Rectal smooth muscle tissue (tissue), 1 donor: ENCODE results near the gene PNPLA7.

Source experiments
- H3K27ac ChIP-seq: one replicate; pipeline ENCODE4 v1.7.0; 2013; ENCODE audit warnings: low read depth, low read length, inconsistent platforms
- H3K27me3 ChIP-seq: one replicate; pipeline ENCODE4 v1.7.0; 2013; ENCODE audit warnings: low read length; ENCODE audit not compliant: control insufficient read depth, insufficient read depth
- H3K36me3 ChIP-seq: one replicate; pipeline ENCODE4 v1.7.0; 2013; ENCODE audit warnings: low read length; ENCODE audit not compliant: control insufficient read depth, insufficient read depth
- H3K4me1 ChIP-seq: one replicate; pipeline ENCODE4 v1.7.0; 2013; ENCODE audit warnings: low read length; ENCODE audit not compliant: control insufficient read depth, insufficient read depth
- H3K4me3 ChIP-seq: one replicate; pipeline ENCODE4 v1.7.0; 2013; ENCODE audit warnings: low read length
- H3K9ac ChIP-seq: one replicate; pipeline ENCODE4 v1.7.0; 2013; ENCODE audit warnings: low read length

Gene PNPLA7

GRCh38 chr9:137460363-137461315 lies 89.6 kb downstream of the PNPLA7 start:
- no peak overlapping the region for H3K27ac ChIP-seq
- peaks cover 6% of the 10 kb centered on the region for H3K4me1 ChIP-seq
- H3K27me3 ChIP-seq = no peaks in the 10 kb centered on the region
- H3K4me3 ChIP-seq = no peak overlapping the region
- no peak overlapping the region for H3K9ac ChIP-seq
- H3K36me3 ChIP-seq = no peaks in the 10 kb centered on the region

GRCh38 chr9:137459601-137460362 lies 90.4 kb downstream of the PNPLA7 start:
- Histone ChIP-seq H3K4me1 (peaks cover 6% of the 10 kb centered on the region), H3K36me3 (no peaks in the 10 kb centered on the region), H3K9ac (no peak overlapping the region), H3K4me3 (peak overlapping the region; percentile 40), H3K27me3 (no peaks in the 10 kb centered on the region), H3K27ac (no peak overlapping the region)

GRCh38 chr9:137459152-137459600 lies 91.0 kb downstream of the PNPLA7 start, which contains the start of gene NSMF:
Gene NSMF, minus strand, starts transcription at chr9:137459334. Its CDS starts 232 bp downstream, at chr9:137459102.
- Histone ChIP-seq H3K9ac (peak within 1 kb of the TSS; percentile 16), H3K27ac (no peak within 1 kb of the TSS), H3K27me3 (no peaks in the 10 kb centered on the region), H3K36me3 (no peaks in the 10 kb centered on the region), H3K4me3 (peak within 1 kb of the TSS; percentile 62), H3K4me1 (peaks cover 11% of the 10 kb centered on the region)

GRCh38 chr9:137458194-137459151 lies 91.7 kb downstream of the PNPLA7 start:
- Histone ChIP-seq H3K36me3 (no peaks in the 10 kb centered on the region), H3K9ac (peak overlapping the region; percentile 16), H3K27me3 (no peaks in the 10 kb centered on the region), H3K4me3 (peak overlapping the region; percentile 62), H3K4me1 (peaks cover 12% of the 10 kb centered on the region), H3K27ac (no peak overlapping the region)

GRCh38 chr9:137457406-137458193 lies 92.6 kb downstream of the PNPLA7 start:
- Histone ChIP-seq H3K4me1 (peaks cover 15% of the 10 kb centered on the region), H3K27ac (no peak overlapping the region), H3K9ac (no peak overlapping the region), H3K36me3 (peaks cover 4% of the 10 kb centered on the region), H3K27me3 (no peaks in the 10 kb centered on the region), H3K4me3 (no peak overlapping the region)

GRCh38 chr9:137456864-137457405 lies 93.3 kb downstream of the PNPLA7 start:
- no peak overlapping the region for H3K4me3 ChIP-seq
- H3K27ac ChIP-seq = no peak overlapping the region
- no peaks in the 10 kb centered on the region for H3K27me3 ChIP-seq
- no peak overlapping the region for H3K9ac ChIP-seq
- H3K36me3 ChIP-seq = peaks cover 4% of the 10 kb centered on the region
- H3K4me1 ChIP-seq = peaks cover 15% of the 10 kb centered on the region

GRCh38 chr9:137456061-137456863 lies 93.9 kb downstream of the PNPLA7 start:
- Histone ChIP-seq H3K27me3 (no peaks in the 10 kb centered on the region), H3K36me3 (peaks cover 4% of the 10 kb centered on the region), H3K27ac (no peak overlapping the region), H3K4me1 (peaks cover 15% of the 10 kb centered on the region), H3K9ac (no peak overlapping the region), H3K4me3 (no peak overlapping the region)

- Histone ChIP-seq H3K27me3 (no peaks in the 10 kb centered on the region), H3K4me3 (no peak overlapping the region), H3K4me1 (peaks cover 15% of the 10 kb centered on the region), H3K36me3 (peaks cover 4% of the 10 kb centered on the region), H3K27ac (no peak overlapping the region), H3K9ac (no peak overlapping the region)
Measured at GRCh38 chr9:137455359-137455991, 94.7 kb downstream of the PNPLA7 start.

- no peaks in the 10 kb centered on the region for H3K27me3 ChIP-seq
- H3K36me3 ChIP-seq = peaks cover 4% of the 10 kb centered on the region
- H3K4me1 ChIP-seq = peaks cover 15% of the 10 kb centered on the region
- H3K9ac ChIP-seq = peak overlapping the region; percentile 57
- H3K27ac ChIP-seq = peak overlapping the region; percentile 70
- H3K4me3 ChIP-seq = peak overlapping the region; percentile 82
Measured at GRCh38 chr9:137454597-137455358, 95.4 kb downstream of the PNPLA7 start.
